ENCODE results near the gene ZFYVE1. TPM values are rescaled to one million over a fixed set of nuclear protein-coding genes. Genes with fewer than 3 reads are reported as not detected.
"Not testable (repeated sequence)": the region's sequence is repeated elsewhere in the genome, so short reads cannot be mapped to it uniquely, and the experiment has no call there.

Gene ZFYVE1
- total RNA-seq, 1 experiment from 2014 or later: 14.2 TPM

DNA sequence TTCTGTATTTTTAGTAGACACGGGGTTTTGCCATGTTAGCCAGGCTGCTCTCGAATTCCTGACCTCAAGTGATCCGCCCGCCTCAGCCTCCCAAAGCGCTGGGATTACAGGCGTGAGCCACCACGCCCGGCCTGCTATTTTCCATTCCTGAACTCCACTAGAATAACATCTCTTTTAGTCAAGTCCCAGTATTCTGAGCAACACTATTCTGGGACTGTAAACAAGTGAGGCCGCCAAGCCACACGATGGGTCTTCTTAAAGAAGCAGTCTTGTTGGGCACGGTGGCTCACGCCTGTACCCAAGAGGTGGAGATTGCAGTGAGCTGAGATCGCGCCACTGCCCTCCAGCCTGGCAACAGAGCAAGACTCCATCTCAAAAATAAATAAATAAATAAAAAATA, 11.4 kb downstream of the ZFYVE1 start:
- not testable (repeated sequence) for H3T11ph ChIP-seq (ENCODE audit: low read length); H2AFZ ChIP-seq (ENCODE audit: low read length); H3K23ac ChIP-seq (ENCODE audit: insufficient read length, low read depth, low read length); H3K9ac ChIP-seq (ENCODE audit: extremely low read depth, insufficient read length, low read length); H3K18ac ChIP-seq (ENCODE audit: insufficient read length, low read depth, low read length); H2BK120ac ChIP-seq (ENCODE audit: low read depth, low read length, poor library complexity, severe bottlenecking); H2BK15ac ChIP-seq (ENCODE audit: low read depth, low read length); H3K56ac ChIP-seq (ENCODE audit: insufficient read length, low read depth, low read length); H3K27me3 ChIP-seq (ENCODE audit: insufficient read depth, low read length); H3K27me3 Mint-ChIP-seq (ENCODE audit: low read depth); H2BK12ac ChIP-seq (ENCODE audit: insufficient read length, low read depth, low read length); H3K9me3 Mint-ChIP-seq; H4K5ac ChIP-seq (ENCODE audit: insufficient read length, low read depth, low read length); H3K4me1 Mint-ChIP-seq; H4K91ac ChIP-seq (ENCODE audit: insufficient read length, low read depth, low read length); H3K9me3 ChIP-seq (ENCODE audit: control insufficient read depth, low read depth, low read length); H3K4me2 ChIP-seq (ENCODE audit: insufficient read depth, insufficient read length, low read length); H3K4ac ChIP-seq (ENCODE audit: low read depth, low read length); H3K23me2 ChIP-seq (ENCODE audit: insufficient read length, low read depth, low read length, poor library complexity, severe bottlenecking); H4K20me1 ChIP-seq (ENCODE audit: control insufficient read depth, insufficient read depth, insufficient read length); H4K8ac ChIP-seq (replicated peaks; ENCODE audit: insufficient read length, low read depth, low read length); H2AK5ac ChIP-seq (ENCODE audit: insufficient read length, low read length); DNase-seq; H3K14ac ChIP-seq (ENCODE audit: insufficient read depth, low read length); H3K79me1 ChIP-seq (ENCODE audit: insufficient read depth, low read depth, low read length, poor library complexity, severe bottlenecking); H3K4me1 ChIP-seq (ENCODE audit: insufficient read depth, low read length); H2BK5ac ChIP-seq (ENCODE audit: insufficient read length, low read length); H2BK20ac ChIP-seq (ENCODE audit: low read depth, low read length, poor library complexity, severe bottlenecking); H3K27ac ChIP-seq (ENCODE audit: insufficient read length, low read depth, low read length); H3K79me2 ChIP-seq (ENCODE audit: insufficient read depth, low read length); H3K4me3 Mint-ChIP-seq
- H3K36me3 Mint-ChIP-seq (ENCODE audit: insufficient read depth in 1 of 3, low read depth in 3 of 3): peaks cover 0 to 17% (median 5%) of the 10 kb centered on the region in 3 experiments; a peak in 5 of 7 replicates
- 0 out of 7 replicates have a peak overlapping the region, but pooled peaks of 1 of the 3 experiments have one; percentile 11 for H3K27ac Mint-ChIP-seq
- WGBS (ENCODE audit: extremely low coverage, insufficient read length, low lambda C conversion rate): no CpG with 5 or more reads among the region's 14 CpGs
